ENCODE measurements around the gene STAT3. TPM values are rescaled to one million over a fixed set of nuclear protein-coding genes. Genes with fewer than 3 reads are reported as not detected.
"Not testable (repeated sequence)": the region's sequence is repeated elsewhere in the genome, so short reads cannot be mapped to it uniquely, and the experiment has no call there.

STAT3 gene
- total and polyA plus RNA-seq, 2 of the 13 experiments (the other 11 are each of a cell fraction or from before 2014, with no cell fraction given), result 61.8 to 62.4 TPM

GRCh38 chr17:42361781-42362186, 26.5 kb downstream of the STAT3 start (continued):
- TF ChIP-seq, protein P1, sequence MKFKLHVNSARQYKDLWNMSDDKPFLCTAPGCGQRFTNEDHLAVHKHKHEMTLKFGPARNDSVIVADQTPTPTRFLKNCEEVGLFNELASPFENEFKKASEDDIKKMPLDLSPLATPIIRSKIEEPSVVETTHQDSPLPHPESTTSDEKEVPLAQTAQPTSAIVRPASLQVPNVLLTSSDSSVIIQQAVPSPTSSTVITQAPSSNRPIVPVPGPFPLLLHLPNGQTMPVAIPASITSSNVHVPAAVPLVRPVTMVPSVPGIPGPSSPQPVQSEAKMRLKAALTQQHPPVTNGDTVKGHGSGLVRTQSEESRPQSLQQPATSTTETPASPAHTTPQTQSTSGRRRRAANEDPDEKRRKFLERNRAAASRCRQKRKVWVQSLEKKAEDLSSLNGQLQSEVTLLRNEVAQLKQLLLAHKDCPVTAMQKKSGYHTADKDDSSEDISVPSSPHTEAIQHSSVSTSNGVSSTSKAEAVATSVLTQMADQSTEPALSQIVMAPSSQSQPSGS (CRISPR knock-in tag; IDR thresholded peaks at IDR 0.05), result no peak
- TF ChIP-seq, protein P2, sequence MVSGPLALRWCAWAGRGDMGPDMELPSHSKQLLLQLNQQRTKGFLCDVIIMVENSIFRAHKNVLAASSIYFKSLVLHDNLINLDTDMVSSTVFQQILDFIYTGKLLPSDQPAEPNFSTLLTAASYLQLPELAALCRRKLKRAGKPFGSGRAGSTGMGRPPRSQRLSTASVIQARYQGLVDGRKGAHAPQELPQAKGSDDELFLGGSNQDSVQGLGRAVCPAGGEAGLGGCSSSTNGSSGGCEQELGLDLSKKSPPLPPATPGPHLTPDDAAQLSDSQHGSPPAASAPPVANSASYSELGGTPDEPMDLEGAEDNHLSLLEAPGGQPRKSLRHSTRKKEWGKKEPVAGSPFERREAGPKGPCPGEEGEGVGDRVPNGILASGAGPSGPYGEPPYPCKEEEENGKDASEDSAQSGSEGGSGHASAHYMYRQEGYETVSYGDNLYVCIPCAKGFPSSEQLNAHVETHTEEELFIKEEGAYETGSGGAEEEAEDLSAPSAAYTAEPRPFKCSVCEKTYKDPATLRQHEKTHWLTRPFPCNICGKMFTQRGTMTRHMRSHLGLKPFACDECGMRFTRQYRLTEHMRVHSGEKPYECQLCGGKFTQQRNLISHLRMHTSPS (CRISPR knock-in tag; IDR thresholded peaks at IDR 0.05; ENCODE audit: low read depth), result peak; percentile 65; the same call in 1 of the 2 replicates
- TF ChIP-seq HCFC1 (IDR thresholded peaks at IDR 0.05; ENCODE audit: low read depth, low read length) (no peak), CREB1 (IDR thresholded peaks at IDR 0.05) (0 out of 2 replicates have a peak, but pooled peaks have one; percentile 12), CREB1 (CRISPR knock-in tag; IDR thresholded peaks at IDR 0.05) (no peak), ZFP36 (IDR thresholded peaks at IDR 0.05; ENCODE audit: borderline replicate concordance, low read depth, low read length, partially characterized antibody) (no peak), SMYD3 (CRISPR knock-in tag; IDR thresholded peaks at IDR 0.05) (no peak), KDM2A (CRISPR knock-in tag; IDR thresholded peaks at IDR 0.05; ENCODE audit: borderline replicate concordance, low read depth) (no peak), ZNF18 (CRISPR knock-in tag; IDR thresholded peaks at IDR 0.05; ENCODE audit: insufficient replicate concordance) (no peak), MED8 (CRISPR knock-in tag; IDR thresholded peaks at IDR 0.05; ENCODE audit: insufficient replicate concordance) (no peak), IKZF4 (CRISPR knock-in tag; IDR thresholded peaks at IDR 0.05; ENCODE audit: borderline replicate concordance, low read depth, not compliant biosample characterization) (no peak)

DNA sequence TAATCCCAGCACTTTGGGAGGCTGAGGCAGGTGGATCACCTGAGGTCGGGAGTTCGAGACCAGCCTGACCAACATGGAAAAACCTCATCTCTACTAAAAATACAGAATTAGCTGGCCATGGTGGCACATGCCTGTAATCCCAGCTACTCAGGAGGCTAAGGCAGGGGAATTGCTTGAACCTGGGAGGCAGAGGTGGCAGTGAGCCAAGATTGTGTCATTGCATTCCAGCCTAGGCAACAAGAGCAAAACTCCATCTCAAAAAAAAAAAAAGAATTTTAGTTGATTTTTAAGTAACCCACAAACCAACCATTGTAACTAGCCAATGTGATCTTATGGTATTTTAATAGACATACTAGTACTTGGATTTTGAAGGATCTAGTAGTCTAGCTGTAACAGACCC, 27.9 kb downstream of the STAT3 start:
- H3K9me3 ChIP-seq (ENCODE audit: low read length); FAIRE-seq; H2AFZ ChIP-seq (ENCODE audit: low read length); H3K9ac ChIP-seq (ENCODE audit: insufficient read depth, low read depth, low read length); H3K4me3 ChIP-seq (replicated peaks in 1 of 3; ENCODE audit: insufficient read depth in 1 of 3, low read depth in 2 of 3, low read length in 3 of 3); POLR2A ChIA-PET; in situ Hi-C loops (cut with HindIII; ENCODE audit: extremely low pct_ligation_motif_present, low pct_unique_long_range_greater_than_20kb); DNase-seq (ENCODE audit: low spot score); BruUV-seq (replicated peaks); H3K27ac ChIP-seq (ENCODE audit: extremely low read length, insufficient read depth, low read length); H3K27me3 ChIP-seq (ENCODE audit: control insufficient read depth in 1 of 2, insufficient read depth in 2 of 2, low read length in 2 of 2); ATAC-seq; H3K36me3 ChIP-seq (replicated peaks in 1 of 2; ENCODE audit: control insufficient read depth in 1 of 2, insufficient read depth in 2 of 2, low read length in 2 of 2); H3K4me2 ChIP-seq (ENCODE audit: low read depth, low read length): not testable (repeated sequence)
- H4K20me1 ChIP-seq (ENCODE audit: insufficient read depth, low read length), result peaks cover 27% of the 10 kb centered on the region; the same call in 1 of the 2 replicates
- CTCF ChIA-PET (ENCODE audit: low intra/inter-chr PET ratio, low total read pairs), result interaction anchor here (0.7 kb wide), 1 partner anchor 27 kb away, joined by 4 read pairs; no protein-coding TSS in a partner anchor
- H3K79me2 ChIP-seq (ENCODE audit: insufficient read depth, low read length), result peaks cover 81% of the 10 kb centered on the region
- H3K4me1 ChIP-seq (ENCODE audit: insufficient read depth, low read length), result peaks cover 28% of the 10 kb centered on the region
- 92% methylated on average over 2 of the region's 2 CpGs for WGBS (ENCODE audit: low lambda C conversion rate)
- intact Hi-C loops (cut with micrococcal nuclease; ENCODE audit: unreplicated experiment), result loop anchor here (1.0 kb wide), 1 partner anchor 37 kb away; no protein-coding TSS in a partner anchor
